Effector memory CD8-positive, alpha-beta T cell (primary cell): ENCODE data around the gene OGN.

ENCODE experiments used
- ATAC-seq: fragments of 150-1000 bp; cut with Tn5 transposase; replicated peaks from 2 replicates; pipeline ENCODE4 v1.10.0; 2021; ENCODE audit warnings: mild to moderate bottlenecking, moderate library complexity
- DNase-seq, 3 experiments: peaks; one replicate each; pipeline ENCODE4 v3.0.0; 2021
- H3K27ac Mint-ChIP-seq, 2 donors: one replicate each; pipeline ENCODE4 v1.8.0; 2022; ENCODE audit warnings: mild to moderate bottlenecking in 2 of 2, mixed read lengths in 2 of 2, moderate library complexity in 2 of 2
- H3K27me3 Mint-ChIP-seq, 2 donors: one replicate each; pipeline ENCODE4 v1.8.0; 2022; ENCODE audit warnings: mixed read lengths in 2 of 2
- H3K36me3 Mint-ChIP-seq: one replicate; pipeline ENCODE4 v1.8.0; 2022; ENCODE audit warnings: mild to moderate bottlenecking, moderate library complexity, mixed read lengths; ENCODE audit not compliant: insufficient read depth
- H3K4me1 Mint-ChIP-seq, 2 donors: one replicate each; pipeline ENCODE4 v1.8.0; 2022; ENCODE audit warnings: low read depth in 2 of 2, mixed read lengths in 2 of 2
- H3K4me3 Mint-ChIP-seq, 2 donors: one replicate each; pipeline ENCODE4 v1.8.0; 2022; ENCODE audit warnings: mild to moderate bottlenecking in 2 of 2, mixed read lengths in 2 of 2, moderate library complexity in 2 of 2
- H3K9me3 Mint-ChIP-seq, 2 donors: one replicate each; pipeline ENCODE4 v1.8.0; 2022; ENCODE audit warnings: mixed read lengths in 2 of 2

The OGN gene

GRCh38 chr9:92392690-92393089 is 11.7 kb downstream of the OGN start:
- no peaks in the 10 kb centered on the region for H3K9me3 Mint-ChIP-seq
- no peak overlapping the region for H3K4me3 Mint-ChIP-seq
- ATAC-seq (no peak), DNase-seq (no peak)
- H3K27me3 Mint-ChIP-seq = no peaks in the 10 kb centered on the region
- no peak overlapping the region for H3K27ac Mint-ChIP-seq
- no peaks in the 10 kb centered on the region for H3K36me3 Mint-ChIP-seq
- no peaks in the 10 kb centered on the region for H3K4me1 Mint-ChIP-seq

GRCh38 chr9:92385953-92386352 is 18.4 kb downstream of the OGN start:
- H3K27ac Mint-ChIP-seq = no peak overlapping the region
- H3K27me3 Mint-ChIP-seq = no peaks in the 10 kb centered on the region
- H3K9me3 Mint-ChIP-seq = no peaks in the 10 kb centered on the region
- H3K4me3 Mint-ChIP-seq = no peak overlapping the region
- H3K36me3 Mint-ChIP-seq = peaks cover 4% of the 10 kb centered on the region
- DNase-seq = no peak
- peaks cover 1 to 4% of the 10 kb centered on the region in 2 donors for H3K4me1 Mint-ChIP-seq
- no peak for ATAC-seq

GRCh38 chr9:92385477-92385876 is 18.9 kb downstream of the OGN start:
- Mint-ChIP-seq H3K27me3 (no peaks in the 10 kb centered on the region), H3K27ac (no peak overlapping the region), H3K4me3 (no peak overlapping the region), H3K36me3 (peaks cover 4% of the 10 kb centered on the region), H3K4me1 (peaks cover 1 to 4% of the 10 kb centered on the region in 2 donors), H3K9me3 (no peaks in the 10 kb centered on the region)
- no peak for DNase-seq
- no peak for ATAC-seq

- H3K4me3 Mint-ChIP-seq = no peak overlapping the region
- peaks cover 4% of the 10 kb centered on the region for H3K36me3 Mint-ChIP-seq
- ATAC-seq = no peak
- H3K27ac Mint-ChIP-seq = no peak overlapping the region
- no peak for DNase-seq
- H3K27me3 Mint-ChIP-seq = no peaks in the 10 kb centered on the region
- no peaks in the 10 kb centered on the region for H3K9me3 Mint-ChIP-seq
- peaks cover 1 to 4% of the 10 kb centered on the region in 2 donors for H3K4me1 Mint-ChIP-seq
Observed at GRCh38 chr9:92385001-92385400, 19.4 kb downstream of the OGN start.

- H3K9me3 Mint-ChIP-seq = no peaks in the 10 kb centered on the region
- H3K4me1 Mint-ChIP-seq = peaks cover 2 to 4% of the 10 kb centered on the region in 2 donors
- no peak overlapping the region for H3K4me3 Mint-ChIP-seq
- no peak overlapping the region for H3K27ac Mint-ChIP-seq
- no peak for DNase-seq
- H3K27me3 Mint-ChIP-seq = no peaks in the 10 kb centered on the region
- no peak for ATAC-seq
- peaks cover 4% of the 10 kb centered on the region for H3K36me3 Mint-ChIP-seq
Observed at GRCh38 chr9:92384375-92384774, 20.0 kb downstream of the OGN start.

- H3K4me3 Mint-ChIP-seq = no peak overlapping the region
- no peak overlapping the region for H3K27ac Mint-ChIP-seq
- H3K36me3 Mint-ChIP-seq = peaks cover 4% of the 10 kb centered on the region
- DNase-seq = no peak
- H3K4me1 Mint-ChIP-seq = peaks cover 6 to 15% of the 10 kb centered on the region in 2 donors
- no peaks in the 10 kb centered on the region for H3K9me3 Mint-ChIP-seq
- H3K27me3 Mint-ChIP-seq = no peaks in the 10 kb centered on the region
- no peak for ATAC-seq
Observed at GRCh38 chr9:92381775-92382174, 22.6 kb downstream of the OGN start.

GRCh38 chr9:92380603-92381002 is 23.8 kb downstream of the OGN start:
- H3K27me3 Mint-ChIP-seq = no peaks in the 10 kb centered on the region
- peaks cover 6 to 15% of the 10 kb centered on the region in 2 donors for H3K4me1 Mint-ChIP-seq
- no peak overlapping the region for H3K27ac Mint-ChIP-seq
- H3K4me3 Mint-ChIP-seq = no peak overlapping the region
- no peak for DNase-seq
- peaks cover 4% of the 10 kb centered on the region for H3K36me3 Mint-ChIP-seq
- ATAC-seq = no peak
- H3K9me3 Mint-ChIP-seq = no peaks in the 10 kb centered on the region

- no peak for ATAC-seq
- Mint-ChIP-seq H3K4me3 (no peak overlapping the region), H3K27ac (peak overlapping the region; percentile 41 to 44), H3K4me1 (peaks cover 6 to 15% of the 10 kb centered on the region in 2 donors), H3K27me3 (no peaks in the 10 kb centered on the region), H3K9me3 (no peaks in the 10 kb centered on the region), H3K36me3 (peaks cover 4% of the 10 kb centered on the region)
- DNase-seq = no peak
Observed at GRCh38 chr9:92378865-92379560, 25.4 kb downstream of the OGN start.

- Mint-ChIP-seq H3K9me3 (peaks cover 0 to under 1% of the 10 kb centered on the region in 2 donors), H3K36me3 (peaks cover 4% of the 10 kb centered on the region), H3K4me1 (peaks cover 6 to 15% of the 10 kb centered on the region in 2 donors), H3K27me3 (no peaks in the 10 kb centered on the region), H3K4me3 (no peak overlapping the region), H3K27ac (peak overlapping the region in 1 of 2 donors; percentile 22)
- DNase-seq (no peak), ATAC-seq (peak; percentile 32)
Observed at GRCh38 chr9:92377876-92378275, 26.5 kb downstream of the OGN start.

GRCh38 chr9:92373167-92373566 is 31.2 kb downstream of the OGN start:
- peaks cover 2 to 9% of the 10 kb centered on the region in 2 donors for H3K9me3 Mint-ChIP-seq
- H3K27me3 Mint-ChIP-seq = no peaks in the 10 kb centered on the region
- no peak for DNase-seq
- H3K36me3 Mint-ChIP-seq = no peaks in the 10 kb centered on the region
- no peak overlapping the region for H3K4me3 Mint-ChIP-seq
- peaks cover 2 to 7% of the 10 kb centered on the region in 2 donors for H3K4me1 Mint-ChIP-seq
- ATAC-seq = no peak
- no peak overlapping the region for H3K27ac Mint-ChIP-seq

- peaks cover 2 to 9% of the 10 kb centered on the region in 2 donors for H3K9me3 Mint-ChIP-seq
- H3K27me3 Mint-ChIP-seq = no peaks in the 10 kb centered on the region
- no peaks in the 10 kb centered on the region for H3K36me3 Mint-ChIP-seq
- ATAC-seq = no peak
- DNase-seq = no peak
- no peak overlapping the region for H3K4me3 Mint-ChIP-seq
- no peaks in the 10 kb centered on the region for H3K4me1 Mint-ChIP-seq
- H3K27ac Mint-ChIP-seq = no peak overlapping the region
Observed at GRCh38 chr9:92369075-92369474, 35.3 kb downstream of the OGN start.

- Mint-ChIP-seq H3K9me3 (peaks cover 3 to 16% of the 10 kb centered on the region in 2 donors), H3K27ac (no peak overlapping the region), H3K4me1 (no peaks in the 10 kb centered on the region), H3K4me3 (no peak overlapping the region), H3K36me3 (no peaks in the 10 kb centered on the region), H3K27me3 (no peaks in the 10 kb centered on the region)
- DNase-seq (no peak), ATAC-seq (no peak)
Observed at GRCh38 chr9:92360083-92360482, 44.3 kb downstream of the OGN start.

GRCh38 chr9:92359394-92359995 is 44.9 kb downstream of the OGN start:
- Mint-ChIP-seq H3K27me3 (no peaks in the 10 kb centered on the region), H3K36me3 (no peaks in the 10 kb centered on the region), H3K4me1 (no peaks in the 10 kb centered on the region), H3K9me3 (peaks cover 6 to 22% of the 10 kb centered on the region in 2 donors), H3K27ac (no peak overlapping the region), H3K4me3 (no peak overlapping the region)
- no peak for DNase-seq
- ATAC-seq = no peak

- DNase-seq (no peak), ATAC-seq (no peak)
- Mint-ChIP-seq H3K27me3 (no peaks in the 10 kb centered on the region), H3K9me3 (peaks cover 6 to 15% of the 10 kb centered on the region in 2 donors), H3K36me3 (no peaks in the 10 kb centered on the region), H3K27ac (peak overlapping the region in 1 of 2 donors; percentile 7), H3K4me1 (peaks cover 0 to 2% of the 10 kb centered on the region in 2 donors), H3K4me3 (no peak overlapping the region)
Observed at GRCh38 chr9:92353051-92353450, 51.3 kb downstream of the OGN start.
